Keratinocyte (primary cell): ENCODE results near the gene TBL2. TPM values are rescaled to one million over a fixed set of nuclear protein-coding genes. Genes with fewer than 3 reads are reported as not detected.
"Not testable (repeated sequence)": the region's sequence is repeated elsewhere in the genome, so short reads cannot be mapped to it uniquely, and the experiment has no call there.

Experiments
- DNase-seq: peaks from one replicate; pipeline ENCODE4 v3.0.0-alpha.2; 2011; ENCODE audit warnings: low read depth, missing footprints, low spot score
- FAIRE-seq: peaks from 2 replicates; lab custom pipeline; 2011; peaks lifted over from hg19 to GRCh38; lab: Jason Lieb, UNC
- H2AFZ ChIP-seq: 2 replicates; pipeline ENCODE4 v1.6.0; 2012; ENCODE audit warnings: low read length, control low read depth, inconsistent platforms; ENCODE audit not compliant: control insufficient read depth
- H3K27ac ChIP-seq: 2 replicates; pipeline ENCODE4 v1.5.1; 2011; ENCODE audit warnings: low read length; ENCODE audit not compliant: control insufficient read depth, insufficient read depth
- H3K27me3 ChIP-seq: 3 replicates; pipeline ENCODE4 v1.6.0; 2011; ENCODE audit warnings: low read length; ENCODE audit not compliant: control insufficient read depth, insufficient read depth; ENCODE audit errors: extremely low read depth
- H3K36me3 ChIP-seq, 2 experiments: 2 replicates in 1 of 2; 3 replicates in 1 of 2; pipeline ENCODE4 v1.5.1; 2011; ENCODE audit warnings: low read length in 2 of 2, mild to moderate bottlenecking in 1 of 2; ENCODE audit not compliant: control insufficient read depth in 2 of 2, insufficient read depth in 2 of 2; ENCODE audit errors: extremely low read depth in 1 of 2
- H3K4me1 ChIP-seq: 3 replicates; pipeline ENCODE4 v1.5.1; 2011; ENCODE audit warnings: low read length; ENCODE audit not compliant: control insufficient read depth, insufficient read depth; ENCODE audit errors: extremely low read depth
- H3K4me2 ChIP-seq: 3 replicates; pipeline ENCODE4 v1.6.0; 2011; ENCODE audit warnings: low read depth, low read length; ENCODE audit not compliant: control insufficient read depth, insufficient read depth; ENCODE audit errors: extremely low read depth
- H3K4me3 ChIP-seq, 3 experiments: fragments of 200-600 bp in 1 of 3; sonication (generic) in 1 of 3; 2 replicates in 2 of 3; 3 replicates in 1 of 3; pipeline ENCODE4 v1.5.1; 2011 to 2016; ENCODE audit warnings: low read length in 3 of 3, mild to moderate bottlenecking in 3 of 3, control low read depth in 2 of 3, inconsistent platforms in 1 of 3, low read depth in 1 of 3, mixed read lengths in 1 of 3, mixed run types in 1 of 3, moderate library complexity in 1 of 3; ENCODE audit not compliant: control insufficient read depth in 2 of 3, insufficient read depth in 2 of 3; ENCODE audit errors: extremely low read depth in 1 of 3
- H3K79me2 ChIP-seq: 2 replicates; pipeline ENCODE4 v1.6.0; 2012; ENCODE audit warnings: low read length; ENCODE audit not compliant: control insufficient read depth, insufficient read depth
- H3K9ac ChIP-seq: 3 replicates; pipeline ENCODE4 v1.6.0; 2011; ENCODE audit warnings: low read length; ENCODE audit not compliant: control insufficient read depth, insufficient read depth; ENCODE audit errors: extremely low read depth
- H3K9me1 ChIP-seq: 3 replicates; pipeline ENCODE4 v1.6.0; 2011; ENCODE audit warnings: low read length; ENCODE audit not compliant: control insufficient read depth, insufficient read depth; ENCODE audit errors: extremely low read depth
- H3K9me3 ChIP-seq: 2 replicates; pipeline ENCODE4 v1.5.1; 2012; ENCODE audit warnings: low read depth, low read length; ENCODE audit not compliant: control insufficient read depth
- H4K20me1 ChIP-seq: 3 replicates; pipeline ENCODE4 v1.6.0; 2011; ENCODE audit warnings: low read length; ENCODE audit not compliant: control insufficient read depth, insufficient read depth; ENCODE audit errors: extremely low read depth
- CTCF ChIP-seq, 3 experiments: IDR thresholded peaks in 1 of 3; conservative IDR thresholded peaks in 1 of 3; optimal IDR thresholded peaks in 1 of 3; 2 replicates in 2 of 3; 3 replicates in 1 of 3; pipeline versions ENCODE3 to v1.5.1; 2011; ENCODE audit warnings: low read length in 3 of 3, mild to moderate bottlenecking in 3 of 3, moderate library complexity in 2 of 3, control low read depth in 1 of 3, inconsistent platforms in 1 of 3; ENCODE audit not compliant: insufficient read depth in 2 of 3; ENCODE audit errors: extremely low read depth in 1 of 3
- EZH2 ChIP-seq: IDR thresholded peaks from one replicate; pipeline ENCODE4 v1.6.1; 2012; ENCODE audit warnings: inconsistent platforms, mild to moderate bottlenecking, low read length, moderate library complexity
- dilution Hi-C: fragments of 300-500 bp; cut with MboI; formaldehyde crosslinking; loops from one replicate; pipeline ENCODE4 v1.7.0; 2020; ENCODE audit warnings: low sequenced_read_pairs; ENCODE audit not compliant: extremely low pct_ligation_motif_present
- polyA plus RNA-seq, 5 experiments: library from polyadenylated mRNA; depleted of rRNA in 3 of 5; stranded (reverse) in 3 of 5; stranded (forward) in 1 of 5; unstranded in 1 of 5; fragments of >200 nt; gene quantifications; 1 replicate in 1 of 5; 2 replicates in 3 of 5; 3 replicates in 1 of 5; pipeline versions ENCODE4 v1.2.1 to v1.2.3, GENCODE V29; 2011 to 2012; ENCODE audit warnings: missing spikeins in 2 of 5, low read depth in 1 of 5, low replicate concordance in 1 of 5

The TBL2 gene
- polyA plus RNA-seq, 1 donor (not counting 4 experiments of a cell fraction or from before 2014, with no cell fraction given): 29.4 TPM

GRCh38 chr7:73541722-73542121, 36.7 kb downstream of the TBL2 start:
- FAIRE-seq (no peak), DNase-seq (no peak)
- H3K36me3 ChIP-seq: peaks cover 28 to 29% of the 10 kb centered on the region in 2 experiments
- no peaks in the 10 kb centered on the region for H3K4me1 ChIP-seq
- TF ChIP-seq EZH2: no peak
- no peak for TF ChIP-seq CTCF (optimal IDR thresholded peaks at IDR 0.05 in 1 of 3, IDR thresholded peaks at IDR 0.05 in 1 of 3, conservative IDR thresholded peaks at IDR 0.05 in 1 of 3; ENCODE audit: extremely low read depth in 1 of 3, insufficient read depth in 2 of 3, low read length in 3 of 3)
- H3K27me3 ChIP-seq: no peaks in the 10 kb centered on the region
- dilution Hi-C loops: no loop called here
- H3K9ac ChIP-seq: no peak overlapping the region
- H3K79me2 ChIP-seq: peaks cover 35% of the 10 kb centered on the region
- peaks cover 11% of the 10 kb centered on the region for H4K20me1 ChIP-seq
- H3K9me3 ChIP-seq: no peaks in the 10 kb centered on the region
- H2AFZ ChIP-seq: no peak overlapping the region
- H3K4me3 ChIP-seq: no peak overlapping the region
- no peaks in the 10 kb centered on the region for H3K9me1 ChIP-seq
- H3K4me2 ChIP-seq: no peak overlapping the region
- H3K27ac ChIP-seq: no peak overlapping the region

GRCh38 chr7:73539709-73540108, 38.7 kb downstream of the TBL2 start:
- H3K4me1 ChIP-seq: no peaks in the 10 kb centered on the region
- no peaks in the 10 kb centered on the region for H3K27me3 ChIP-seq
- H3K4me3 ChIP-seq: no peak overlapping the region
- TF ChIP-seq EZH2 (no peak), CTCF (optimal IDR thresholded peaks at IDR 0.05 in 1 of 3, IDR thresholded peaks at IDR 0.05 in 1 of 3, conservative IDR thresholded peaks at IDR 0.05 in 1 of 3; ENCODE audit: extremely low read depth in 1 of 3, insufficient read depth in 2 of 3, low read length in 3 of 3) (no peak)
- dilution Hi-C loops: no loop called here
- H3K9me1 ChIP-seq: no peaks in the 10 kb centered on the region
- H3K79me2 ChIP-seq: peaks cover 19% of the 10 kb centered on the region
- no peak overlapping the region for H3K9ac ChIP-seq
- no peak for FAIRE-seq
- no peak overlapping the region for H3K4me2 ChIP-seq
- no peak overlapping the region for H3K27ac ChIP-seq
- peaks cover 31 to 34% of the 10 kb centered on the region in 2 experiments for H3K36me3 ChIP-seq
- no peak overlapping the region for H2AFZ ChIP-seq
- H4K20me1 ChIP-seq: peaks cover 9% of the 10 kb centered on the region
- no peaks in the 10 kb centered on the region for H3K9me3 ChIP-seq
- DNase-seq: no peak

GRCh38 chr7:73538510-73538909, 39.9 kb downstream of the TBL2 start:
- Histone ChIP-seq H3K36me3 (peaks cover 29 to 31% of the 10 kb centered on the region in 2 experiments), H3K79me2 (peaks cover 14% of the 10 kb centered on the region)
- DNase-seq, H3K9ac ChIP-seq, H3K4me3 ChIP-seq, H4K20me1 ChIP-seq, H3K4me2 ChIP-seq, H3K27ac ChIP-seq, H3K9me3 ChIP-seq, FAIRE-seq, dilution Hi-C loops, H3K4me1 ChIP-seq, H3K9me1 ChIP-seq, H2AFZ ChIP-seq, H3K27me3 ChIP-seq: not testable (repeated sequence)
